Liver (tissue), 2 donors: ENCODE measurements around the gene TXLNA.

Source experiments
- CTCF ChIP-seq: fragments of 150-350 bp; IDR thresholded peaks from 2 replicates; pipeline ENCODE4 v1.5.1; 2017; ENCODE audit warnings: improper control_type of control experiment, low read depth, low read length; ENCODE audit not compliant: missing input control
- TF ChIP-seq, protein P1 (sequence below): IDR thresholded peaks from 2 replicates; pipeline ENCODE4 v1.6.1; 2016; ENCODE audit warnings: antibody characterized with exemption
- TF ChIP-seq, protein P2 (sequence below): IDR thresholded peaks from 2 replicates; pipeline ENCODE4 v1.6.1; 2016; ENCODE audit warnings: antibody characterized with exemption, mild to moderate bottlenecking
- donor health status: healthy.

DNA sequence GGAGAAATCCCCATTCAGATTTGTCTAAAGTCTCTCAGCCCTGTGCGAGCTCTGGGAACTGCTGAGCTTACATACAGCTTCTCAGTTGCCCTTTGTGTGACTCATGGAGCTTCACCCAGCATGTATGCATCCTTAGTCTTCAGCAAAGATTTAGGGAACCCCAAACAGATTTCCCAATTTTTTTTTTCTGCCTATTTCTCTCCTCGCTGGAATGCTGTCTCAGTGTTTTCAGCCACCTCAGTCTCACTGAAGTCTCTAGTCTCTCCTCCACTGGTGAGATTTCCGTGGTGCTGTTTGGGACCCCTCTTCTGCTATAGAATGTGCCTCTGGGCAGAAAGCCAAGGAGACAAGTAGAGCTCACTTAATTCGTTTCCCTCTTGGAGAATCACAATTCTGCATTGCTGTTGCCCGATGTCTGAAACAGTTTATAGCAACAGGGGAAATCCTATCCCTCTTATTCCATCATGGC lies 28.1 kb upstream of the TXLNA start:
- no peak for TF ChIP-seq CTCF
- TF ChIP-seq, protein P1, sequence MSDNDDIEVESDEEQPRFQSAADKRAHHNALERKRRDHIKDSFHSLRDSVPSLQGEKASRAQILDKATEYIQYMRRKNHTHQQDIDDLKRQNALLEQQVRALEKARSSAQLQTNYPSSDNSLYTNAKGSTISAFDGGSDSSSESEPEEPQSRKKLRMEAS, result no peak
- TF ChIP-seq, protein P2, sequence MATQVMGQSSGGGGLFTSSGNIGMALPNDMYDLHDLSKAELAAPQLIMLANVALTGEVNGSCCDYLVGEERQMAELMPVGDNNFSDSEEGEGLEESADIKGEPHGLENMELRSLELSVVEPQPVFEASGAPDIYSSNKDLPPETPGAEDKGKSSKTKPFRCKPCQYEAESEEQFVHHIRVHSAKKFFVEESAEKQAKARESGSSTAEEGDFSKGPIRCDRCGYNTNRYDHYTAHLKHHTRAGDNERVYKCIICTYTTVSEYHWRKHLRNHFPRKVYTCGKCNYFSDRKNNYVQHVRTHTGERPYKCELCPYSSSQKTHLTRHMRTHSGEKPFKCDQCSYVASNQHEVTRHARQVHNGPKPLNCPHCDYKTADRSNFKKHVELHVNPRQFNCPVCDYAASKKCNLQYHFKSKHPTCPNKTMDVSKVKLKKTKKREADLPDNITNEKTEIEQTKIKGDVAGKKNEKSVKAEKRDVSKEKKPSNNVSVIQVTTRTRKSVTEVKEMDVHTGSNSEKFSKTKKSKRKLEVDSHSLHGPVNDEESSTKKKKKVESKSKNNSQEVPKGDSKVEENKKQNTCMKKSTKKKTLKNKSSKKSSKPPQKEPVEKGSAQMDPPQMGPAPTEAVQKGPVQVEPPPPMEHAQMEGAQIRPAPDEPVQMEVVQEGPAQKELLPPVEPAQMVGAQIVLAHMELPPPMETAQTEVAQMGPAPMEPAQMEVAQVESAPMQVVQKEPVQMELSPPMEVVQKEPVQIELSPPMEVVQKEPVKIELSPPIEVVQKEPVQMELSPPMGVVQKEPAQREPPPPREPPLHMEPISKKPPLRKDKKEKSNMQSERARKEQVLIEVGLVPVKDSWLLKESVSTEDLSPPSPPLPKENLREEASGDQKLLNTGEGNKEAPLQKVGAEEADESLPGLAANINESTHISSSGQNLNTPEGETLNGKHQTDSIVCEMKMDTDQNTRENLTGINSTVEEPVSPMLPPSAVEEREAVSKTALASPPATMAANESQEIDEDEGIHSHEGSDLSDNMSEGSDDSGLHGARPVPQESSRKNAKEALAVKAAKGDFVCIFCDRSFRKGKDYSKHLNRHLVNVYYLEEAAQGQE, result no peak
